HepG2 (cell line): ENCODE measurements around the gene PRKCD. TPM values are rescaled to one million over a fixed set of nuclear protein-coding genes. Genes with fewer than 3 reads are reported as not detected.
A peak's percentile ranks its signal among the peaks of the same experiment; 100 is the strongest.

Experiments used
- ADNP ChIP-seq: sonication (generic); formaldehyde crosslinking; IDR thresholded peaks from 2 replicates; pipeline ENCODE4 v1.4.0; 2020; ENCODE audit warnings: missing genetic modification reagents
- ATM ChIP-seq: fragments of 450-650 bp; IDR thresholded peaks from 2 replicates; pipeline ENCODE4 v1.7.1; 2017; ENCODE audit warnings: mild to moderate bottlenecking, borderline replicate concordance
- BCL6 ChIP-seq: IDR thresholded peaks from 2 replicates; pipeline ENCODE4 v1.6.1; 2016; ENCODE audit warnings: missing genetic modification reagents, missing compliant biosample characterization
- KDM1A ChIP-seq: IDR thresholded peaks from 2 replicates; pipeline ENCODE4 v1.6.1; 2016; ENCODE audit warnings: missing compliant biosample characterization
- MBNL3 ChIP-seq: fragments of 250-450 bp; sonication (Bioruptor Pico); conservative IDR thresholded peaks from 2 replicates; pipeline ENCODE4 v1.8.0; 2022; ENCODE audit warnings: mild to moderate bottlenecking, inconsistent platforms
- MIER2 ChIP-seq: IDR thresholded peaks from 2 replicates; pipeline ENCODE4 v1.6.1; 2016; ENCODE audit warnings: missing biosample characterization, missing genetic modification reagents
- NR2F1 ChIP-seq, 2 experiments: fragments of 450-650 bp in 1 of 2; formaldehyde crosslinking in 1 of 2; IDR thresholded peaks; 2 replicates each; pipeline versions ENCODE4 v1.5.0 to v1.6.1; 2016 to 2020; ENCODE audit warnings: mild to moderate bottlenecking in 1 of 2, missing compliant biosample characterization in 1 of 2, missing genetic modification reagents in 1 of 2, moderate library complexity in 1 of 2
- NR2F6 ChIP-seq, 2 experiments: IDR thresholded peaks; 2 replicates each; pipeline ENCODE4 v1.6.1; 2016; ENCODE audit warnings: antibody characterized with exemption in 1 of 2, mild to moderate bottlenecking in 1 of 2
- RXRB ChIP-seq: IDR thresholded peaks from 2 replicates; pipeline ENCODE4 v1.6.1; 2016; ENCODE audit warnings: borderline replicate concordance, missing genetic modification reagents, missing compliant biosample characterization
- SCMH1 ChIP-seq: sonication (generic); formaldehyde crosslinking; IDR thresholded peaks from 2 replicates; pipeline ENCODE4 v1.9.0; 2021; ENCODE audit warnings: missing genetic modification reagents, mild to moderate bottlenecking, borderline replicate concordance
- TEAD3 ChIP-seq: optimal IDR thresholded peaks from 2 replicates; pipeline ENCODE3; 2016; ENCODE audit warnings: borderline replicate concordance
- TRIM24 ChIP-seq: sonication (generic); formaldehyde crosslinking; IDR thresholded peaks from 2 replicates; pipeline ENCODE4 v1.8.0; 2022; ENCODE audit warnings: mild to moderate bottlenecking, missing genetic modification reagents
- ZNF644 ChIP-seq: IDR thresholded peaks from 2 replicates; pipeline ENCODE4 v1.6.1; 2016; ENCODE audit warnings: low read depth
- ZNF776 ChIP-seq: sonication (generic); formaldehyde crosslinking; IDR thresholded peaks from 2 replicates; pipeline ENCODE4 v1.4.0; 2020; ENCODE audit warnings: mild to moderate bottlenecking, missing genetic modification reagents
- polyA plus RNA-seq, 8 experiments: library from polyadenylated mRNA; depleted of rRNA in 3 of 8; stranded (reverse) in 7 of 8; unstranded in 1 of 8; fragments of >200 nt; fragmentation: Illumina TruSeq in 4 of 8; extraction: Trizol in 4 of 8; gene quantifications; 2 replicates each; pipeline versions ENCODE4 v1.2.1 to v1.2.3, GENCODE V29; 2011 to 2016; ENCODE audit warnings: low read depth in 4 of 8, missing spikeins in 1 of 8, mixed read lengths in 1 of 8; ENCODE audit not compliant: insufficient read depth in 1 of 8
- total RNA-seq, 5 experiments: library from RNA; depleted of rRNA; stranded (reverse); fragments of >200 nt; fragmentation: Illumina TruSeq; extraction: Trizol; gene quantifications; 2 replicates each; pipeline ENCODE4 v1.2.3, GENCODE V29; 2016; ENCODE audit warnings: low read depth in 1 of 5
- TF ChIP-seq, protein P1 (sequence below): sonication (generic); formaldehyde crosslinking; conservative IDR thresholded peaks from 2 replicates; pipeline ENCODE4 v1.8.0; 2022; ENCODE audit warnings: low read depth, missing genetic modification reagents
- TF ChIP-seq, protein P2 (sequence below): IDR thresholded peaks from 2 replicates; pipeline ENCODE4 v1.6.1; 2018; ENCODE audit warnings: missing genetic modification reagents, mild to moderate bottlenecking, missing compliant biosample characterization
- TF ChIP-seq, protein P3 (sequence below), 2 experiments: fragments of 450-650 bp in 1 of 2; sonication (generic) in 1 of 2; formaldehyde crosslinking; IDR thresholded peaks; 2 replicates each; pipeline versions ENCODE4 v1.5.0 to v1.8.0; 2020 to 2022; ENCODE audit warnings: mild to moderate bottlenecking in 1 of 2, missing genetic modification reagents in 1 of 2
- TF ChIP-seq, protein P4 (sequence below): sonication (generic); formaldehyde crosslinking; IDR thresholded peaks from 2 replicates; pipeline ENCODE4 v1.4.0; 2020; ENCODE audit warnings: mild to moderate bottlenecking, missing genetic modification reagents
- TF ChIP-seq, protein P5 (sequence below): sonication (generic); formaldehyde crosslinking; IDR thresholded peaks from 2 replicates; pipeline ENCODE4 v1.4.0; 2020; ENCODE audit warnings: mild to moderate bottlenecking, low read depth, missing genetic modification reagents
- TF ChIP-seq, protein P6 (sequence below): sonication (generic); formaldehyde crosslinking; IDR thresholded peaks from 2 replicates; pipeline ENCODE4 v1.4.0; 2020; ENCODE audit warnings: missing genetic modification reagents
- TF ChIP-seq, protein P7 (sequence below): sonication (generic); formaldehyde crosslinking; IDR thresholded peaks from 2 replicates; pipeline ENCODE4 v1.4.0; 2020; ENCODE audit warnings: missing genetic modification reagents

The PRKCD gene
- total and polyA plus RNA-seq, 2 of the 13 experiments (the other 11 are each of a cell fraction or from before 2014, with no cell fraction given): 1.6 to 40.7 TPM

DNA sequence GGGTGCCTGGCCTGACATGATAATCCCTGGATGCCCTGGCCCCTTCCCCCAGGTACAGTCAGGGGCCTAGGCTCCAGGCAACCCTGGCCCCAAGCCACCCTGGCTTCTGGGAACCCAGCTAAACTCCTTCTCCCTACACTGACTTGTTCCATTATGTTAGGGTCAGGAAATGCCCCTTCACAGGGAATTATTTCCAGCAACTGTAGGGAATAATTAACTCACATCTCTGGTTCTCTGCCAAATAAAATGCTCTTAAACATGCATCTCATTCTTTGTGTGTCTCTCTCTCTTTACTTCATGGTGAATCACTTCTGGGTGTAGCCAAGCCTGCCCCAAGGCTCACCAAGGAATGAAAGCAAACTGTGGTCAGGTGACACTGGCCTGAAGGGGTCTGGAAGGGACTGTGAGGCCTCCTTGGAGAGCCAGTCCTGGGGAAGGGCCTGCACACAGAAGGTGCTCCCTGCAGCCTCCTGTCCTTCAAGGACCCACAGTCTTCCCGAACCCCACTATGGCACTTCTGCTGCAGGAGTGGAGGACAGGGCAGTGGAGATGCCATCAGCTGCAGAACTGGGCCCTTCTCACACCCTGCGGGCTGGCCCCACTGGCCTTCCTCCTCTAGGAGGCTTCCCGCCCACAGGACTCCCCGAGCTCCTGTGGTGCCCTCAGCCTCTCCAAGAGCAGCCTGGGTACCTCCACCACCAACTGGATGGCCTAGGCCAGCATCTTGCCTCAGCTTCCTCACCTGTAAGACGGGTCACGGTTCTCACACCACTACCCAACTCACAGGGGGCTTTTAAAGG is 77.2 kb downstream of the PRKCD start (continued):
- TF ChIP-seq, protein P1, sequence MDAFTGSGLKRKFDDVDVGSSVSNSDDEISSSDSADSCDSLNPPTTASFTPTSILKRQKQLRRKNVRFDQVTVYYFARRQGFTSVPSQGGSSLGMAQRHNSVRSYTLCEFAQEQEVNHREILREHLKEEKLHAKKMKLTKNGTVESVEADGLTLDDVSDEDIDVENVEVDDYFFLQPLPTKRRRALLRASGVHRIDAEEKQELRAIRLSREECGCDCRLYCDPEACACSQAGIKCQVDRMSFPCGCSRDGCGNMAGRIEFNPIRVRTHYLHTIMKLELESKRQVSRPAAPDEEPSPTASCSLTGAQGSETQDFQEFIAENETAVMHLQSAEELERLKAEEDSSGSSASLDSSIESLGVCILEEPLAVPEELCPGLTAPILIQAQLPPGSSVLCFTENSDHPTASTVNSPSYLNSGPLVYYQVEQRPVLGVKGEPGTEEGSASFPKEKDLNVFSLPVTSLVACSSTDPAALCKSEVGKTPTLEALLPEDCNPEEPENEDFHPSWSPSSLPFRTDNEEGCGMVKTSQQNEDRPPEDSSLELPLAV (CRISPR knock-in tag): no peak
- TF ChIP-seq TEAD3 (CRISPR knock-in tag) (no peak), NR2F1 (CRISPR knock-in tag; IDR thresholded peaks at IDR 0.05) (no peak), MBNL3 (CRISPR knock-in tag) (no peak), MIER2 (no peak), ZNF776 (CRISPR knock-in tag) (no peak), BCL6 (peak; percentile 19; the same call in 1 of the 2 replicates), SCMH1 (CRISPR knock-in tag) (no peak), NR2F6 (IDR thresholded peaks at IDR 0.05) (no peak), NR2F6 (CRISPR knock-in tag; IDR thresholded peaks at IDR 0.05) (peak; percentile 31; the same call in 1 of the 2 replicates), TRIM24 (CRISPR knock-in tag) (no peak), ADNP (CRISPR knock-in tag) (no peak), ATM (no peak), RXRB (CRISPR knock-in tag) (peak; percentile 32; the same call in 1 of the 2 replicates), ZNF644 (0 out of 2 replicates have a peak, but pooled peaks have one; percentile 14), KDM1A (CRISPR knock-in tag) (no peak)
- TF ChIP-seq, protein P2, sequence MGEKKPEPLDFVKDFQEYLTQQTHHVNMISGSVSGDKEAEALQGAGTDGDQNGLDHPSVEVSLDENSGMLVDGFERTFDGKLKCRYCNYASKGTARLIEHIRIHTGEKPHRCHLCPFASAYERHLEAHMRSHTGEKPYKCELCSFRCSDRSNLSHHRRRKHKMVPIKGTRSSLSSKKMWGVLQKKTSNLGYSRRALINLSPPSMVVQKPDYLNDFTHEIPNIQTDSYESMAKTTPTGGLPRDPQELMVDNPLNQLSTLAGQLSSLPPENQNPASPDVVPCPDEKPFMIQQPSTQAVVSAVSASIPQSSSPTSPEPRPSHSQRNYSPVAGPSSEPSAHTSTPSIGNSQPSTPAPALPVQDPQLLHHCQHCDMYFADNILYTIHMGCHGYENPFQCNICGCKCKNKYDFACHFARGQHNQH: peak; percentile 52; the same call in 1 of the 2 replicates
- TF ChIP-seq, protein P3, sequence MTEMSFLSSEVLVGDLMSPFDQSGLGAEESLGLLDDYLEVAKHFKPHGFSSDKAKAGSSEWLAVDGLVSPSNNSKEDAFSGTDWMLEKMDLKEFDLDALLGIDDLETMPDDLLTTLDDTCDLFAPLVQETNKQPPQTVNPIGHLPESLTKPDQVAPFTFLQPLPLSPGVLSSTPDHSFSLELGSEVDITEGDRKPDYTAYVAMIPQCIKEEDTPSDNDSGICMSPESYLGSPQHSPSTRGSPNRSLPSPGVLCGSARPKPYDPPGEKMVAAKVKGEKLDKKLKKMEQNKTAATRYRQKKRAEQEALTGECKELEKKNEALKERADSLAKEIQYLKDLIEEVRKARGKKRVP (CRISPR knock-in tag; IDR thresholded peaks at IDR 0.05): no peak
- TF ChIP-seq, protein P4, sequence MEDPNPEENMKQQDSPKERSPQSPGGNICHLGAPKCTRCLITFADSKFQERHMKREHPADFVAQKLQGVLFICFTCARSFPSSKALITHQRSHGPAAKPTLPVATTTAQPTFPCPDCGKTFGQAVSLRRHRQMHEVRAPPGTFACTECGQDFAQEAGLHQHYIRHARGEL: no peak
- TF ChIP-seq, protein P5, sequence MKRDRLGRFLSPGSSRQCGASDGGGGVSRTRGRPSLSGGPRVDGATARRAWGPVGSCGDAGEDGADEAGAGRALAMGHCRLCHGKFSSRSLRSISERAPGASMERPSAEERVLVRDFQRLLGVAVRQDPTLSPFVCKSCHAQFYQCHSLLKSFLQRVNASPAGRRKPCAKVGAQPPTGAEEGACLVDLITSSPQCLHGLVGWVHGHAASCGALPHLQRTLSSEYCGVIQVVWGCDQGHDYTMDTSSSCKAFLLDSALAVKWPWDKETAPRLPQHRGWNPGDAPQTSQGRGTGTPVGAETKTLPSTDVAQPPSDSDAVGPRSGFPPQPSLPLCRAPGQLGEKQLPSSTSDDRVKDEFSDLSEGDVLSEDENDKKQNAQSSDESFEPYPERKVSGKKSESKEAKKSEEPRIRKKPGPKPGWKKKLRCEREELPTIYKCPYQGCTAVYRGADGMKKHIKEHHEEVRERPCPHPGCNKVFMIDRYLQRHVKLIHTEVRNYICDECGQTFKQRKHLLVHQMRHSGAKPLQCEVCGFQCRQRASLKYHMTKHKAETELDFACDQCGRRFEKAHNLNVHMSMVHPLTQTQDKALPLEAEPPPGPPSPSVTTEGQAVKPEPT (CRISPR knock-in tag): no peak
- TF ChIP-seq, protein P6, sequence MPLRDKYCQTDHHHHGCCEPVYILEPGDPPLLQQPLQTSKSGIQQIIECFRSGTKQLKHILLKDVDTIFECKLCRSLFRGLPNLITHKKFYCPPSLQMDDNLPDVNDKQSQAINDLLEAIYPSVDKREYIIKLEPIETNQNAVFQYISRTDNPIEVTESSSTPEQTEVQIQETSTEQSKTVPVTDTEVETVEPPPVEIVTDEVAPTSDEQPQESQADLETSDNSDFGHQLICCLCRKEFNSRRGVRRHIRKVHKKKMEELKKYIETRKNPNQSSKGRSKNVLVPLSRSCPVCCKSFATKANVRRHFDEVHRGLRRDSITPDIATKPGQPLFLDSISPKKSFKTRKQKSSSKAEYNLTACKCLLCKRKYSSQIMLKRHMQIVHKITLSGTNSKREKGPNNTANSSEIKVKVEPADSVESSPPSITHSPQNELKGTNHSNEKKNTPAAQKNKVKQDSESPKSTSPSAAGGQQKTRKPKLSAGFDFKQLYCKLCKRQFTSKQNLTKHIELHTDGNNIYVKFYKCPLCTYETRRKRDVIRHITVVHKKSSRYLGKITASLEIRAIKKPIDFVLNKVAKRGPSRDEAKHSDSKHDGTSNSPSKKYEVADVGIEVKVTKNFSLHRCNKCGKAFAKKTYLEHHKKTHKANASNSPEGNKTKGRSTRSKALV (CRISPR knock-in tag): no peak
- TF ChIP-seq, protein P7, sequence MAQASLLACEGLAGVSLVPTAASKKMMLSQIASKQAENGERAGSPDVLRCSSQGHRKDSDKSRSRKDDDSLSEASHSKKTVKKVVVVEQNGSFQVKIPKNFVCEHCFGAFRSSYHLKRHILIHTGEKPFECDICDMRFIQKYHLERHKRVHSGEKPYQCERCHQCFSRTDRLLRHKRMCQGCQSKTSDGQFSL (CRISPR knock-in tag): no peak
